T follicular helper cell (primary cell): ENCODE results near the gene TACO1.

Source experiments
- DNase-seq: peaks from one replicate; pipeline ENCODE4 v3.0.0-alpha.2; 2020; ENCODE audit warnings: low read depth

The TACO1 gene

GRCh38 chr17:63639125-63639524 lies 38.4 kb downstream of the TACO1 start:
- DNase-seq, result no peak

DNA sequence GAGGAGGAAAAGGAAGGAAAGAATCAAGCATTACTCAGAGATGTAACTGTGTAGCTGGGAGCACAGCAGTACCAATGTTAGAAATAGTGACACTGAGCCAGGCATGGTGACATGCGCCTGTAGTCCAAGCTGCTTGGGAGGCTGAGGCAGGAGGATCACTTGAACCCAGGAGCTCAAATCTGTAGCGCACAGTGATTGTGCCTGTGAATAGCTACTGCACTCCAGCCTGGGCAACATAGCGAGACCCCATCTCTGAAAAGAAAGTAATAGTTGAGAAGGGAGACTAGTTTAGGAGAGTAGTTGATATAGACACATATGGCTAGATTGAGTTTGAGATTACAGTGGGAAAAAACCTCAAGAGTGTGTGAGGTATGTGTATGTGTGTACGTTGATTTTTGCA lies 39.3 kb downstream of the TACO1 start:
- no peak for DNase-seq

DNA sequence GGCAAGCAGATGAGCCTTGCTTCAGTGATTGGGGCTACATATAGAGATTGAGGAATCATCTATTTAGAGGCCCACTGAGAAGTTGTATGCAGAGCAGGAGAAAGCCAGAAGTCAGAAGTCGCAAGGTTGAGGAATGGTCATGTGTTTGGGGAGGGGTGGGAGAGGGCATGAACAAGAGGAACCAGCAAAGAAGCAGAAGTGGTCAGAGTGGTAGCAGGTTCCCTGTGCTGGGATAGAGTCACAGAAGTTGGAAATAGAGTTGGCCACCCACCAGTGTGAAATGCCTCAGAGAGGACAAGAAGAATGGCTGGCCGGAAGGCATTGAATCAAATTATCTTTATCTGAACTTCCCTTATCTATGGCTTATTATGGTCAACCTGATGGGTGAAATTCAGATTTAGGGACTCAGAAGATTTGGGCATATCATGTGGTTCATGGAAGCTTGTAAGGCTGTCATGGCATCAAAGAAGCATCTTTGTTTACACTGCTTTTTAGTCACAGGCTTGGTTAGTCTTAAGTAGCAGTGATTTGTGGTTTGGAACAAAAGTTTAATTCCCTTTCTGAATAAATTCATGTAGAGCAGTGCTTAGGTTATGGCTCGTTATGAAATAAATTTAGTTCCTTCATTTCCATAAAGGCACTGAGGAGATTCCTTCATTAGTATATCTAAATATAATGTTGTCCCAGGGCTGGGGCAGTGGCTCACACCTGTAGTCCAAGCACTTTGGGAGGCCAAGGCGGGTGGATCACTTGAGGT lies 41.2 kb downstream of the TACO1 start:
- no peak for DNase-seq

DNA sequence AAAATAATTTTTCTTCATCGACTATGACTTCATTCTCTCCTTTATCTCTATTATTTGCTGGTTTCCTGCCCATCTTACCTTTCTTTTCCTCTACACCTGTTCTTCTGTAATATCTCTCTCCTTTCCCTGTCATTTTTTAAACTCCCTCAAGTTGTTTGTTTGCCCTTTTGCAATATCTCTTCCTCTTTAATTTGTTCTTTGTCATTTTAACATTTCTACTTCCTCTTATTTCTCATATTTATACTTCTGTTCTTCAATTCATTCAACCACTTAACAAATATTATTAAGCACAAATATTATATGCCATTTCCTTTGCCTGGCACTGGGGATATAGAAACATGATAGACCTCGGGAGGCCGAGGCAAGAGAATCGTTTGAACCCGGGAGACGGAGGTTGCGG lies 44.2 kb downstream of the TACO1 start:
- no peak for DNase-seq

DNA sequence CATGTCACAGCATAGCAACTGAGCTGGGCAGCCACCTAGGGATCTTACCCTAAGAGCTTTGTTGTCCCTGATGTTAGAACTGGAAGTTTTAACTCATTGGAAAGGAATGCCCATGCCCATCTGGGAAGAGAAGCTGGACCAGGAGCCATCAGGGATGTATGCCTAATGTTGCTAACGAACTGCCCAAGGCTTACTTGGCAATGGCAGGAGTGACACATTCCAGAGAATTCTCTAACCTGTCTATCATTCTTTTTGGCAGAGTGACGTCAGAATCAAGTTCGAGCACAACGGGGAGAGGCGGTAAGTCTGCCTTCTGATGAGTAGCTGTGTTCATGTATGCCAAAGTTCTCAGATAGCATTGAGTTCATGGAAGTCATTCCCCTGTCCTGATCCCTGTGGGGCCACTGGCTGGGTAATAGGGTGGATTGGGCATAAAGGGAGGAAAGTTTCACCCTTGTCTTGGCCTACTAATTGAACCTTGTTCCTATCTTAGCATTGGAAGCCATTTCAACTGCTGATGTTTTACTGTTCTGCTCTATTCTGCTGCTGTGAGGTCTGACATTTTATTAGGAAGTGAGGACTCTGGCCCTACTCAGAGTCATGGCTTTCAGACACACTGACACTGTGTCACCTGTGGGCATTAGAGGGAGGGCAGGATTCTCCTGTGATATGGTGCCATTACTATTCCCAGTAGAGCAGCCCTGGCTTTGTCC lies 45.2 kb downstream of the TACO1 start:
- DNase-seq, result no peak

DNA sequence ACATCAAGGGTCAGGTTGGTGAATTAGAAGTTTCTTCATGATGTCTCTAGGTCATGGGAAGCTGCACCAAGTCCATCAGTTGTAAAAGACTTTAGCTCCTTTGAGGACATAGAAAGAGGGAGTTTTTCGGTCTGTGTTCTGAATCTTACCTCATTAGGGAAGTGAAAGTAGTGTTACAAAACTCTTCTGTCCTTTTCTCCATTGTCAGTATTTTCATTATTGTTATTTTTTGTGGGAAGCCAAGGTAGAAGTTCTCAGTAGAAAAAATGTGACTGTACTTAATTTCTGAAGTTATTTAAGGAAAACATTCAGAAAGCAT lies 45.8 kb downstream of the TACO1 start:
- no peak for DNase-seq

DNA sequence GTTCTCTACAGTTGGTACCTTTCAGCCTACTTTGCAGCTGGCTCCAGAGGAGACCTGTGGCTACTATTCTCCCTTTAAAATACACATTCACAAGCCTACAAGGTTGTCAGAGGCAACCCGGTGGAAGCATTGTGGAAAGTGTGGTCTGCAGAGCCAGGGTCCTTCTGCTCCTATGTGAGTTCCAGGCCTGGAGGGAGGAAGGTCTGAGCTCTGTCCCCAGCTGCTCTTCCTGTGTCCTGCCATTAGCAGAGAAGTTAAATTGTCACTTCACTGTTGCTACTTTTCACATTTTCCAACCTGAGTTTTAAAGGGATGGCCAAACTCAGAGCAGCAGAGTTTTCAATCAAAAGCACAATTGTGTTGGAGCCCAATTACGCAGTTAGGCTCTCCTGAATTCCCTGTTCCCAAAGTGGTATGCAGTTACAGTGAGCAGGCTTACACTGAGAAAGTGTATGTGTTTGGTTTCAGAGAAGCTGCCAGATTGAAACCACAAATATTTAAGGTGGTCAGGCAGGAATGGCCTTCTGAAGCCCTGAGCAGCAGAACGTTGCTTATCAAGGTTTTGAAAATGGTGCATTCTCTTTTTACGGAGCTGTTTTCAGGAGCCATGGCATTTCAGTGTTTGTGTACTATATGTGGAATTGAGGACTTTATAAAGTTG lies 46.5 kb downstream of the TACO1 start:
- DNase-seq, result no peak

DNA sequence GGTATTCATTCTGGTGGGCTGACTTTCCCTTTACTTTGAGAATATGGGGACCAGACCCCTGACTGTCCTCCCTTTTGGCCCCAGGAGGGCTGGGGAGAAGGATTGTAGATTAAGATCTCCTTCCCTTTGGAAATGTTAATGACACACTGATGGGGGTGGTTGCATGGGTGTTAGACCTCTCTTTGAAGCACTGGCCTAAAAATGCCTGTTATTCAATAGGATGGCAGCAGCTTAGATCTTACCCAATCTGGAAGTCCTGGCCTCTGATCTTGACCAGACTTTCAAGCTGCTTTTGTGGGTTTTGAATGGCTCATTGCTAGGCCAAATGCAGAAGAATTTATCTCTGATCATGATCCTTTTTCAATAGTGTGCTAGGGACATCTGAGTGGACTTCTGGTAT lies 47.2 kb downstream of the TACO1 start:
- DNase-seq, result no peak

DNA sequence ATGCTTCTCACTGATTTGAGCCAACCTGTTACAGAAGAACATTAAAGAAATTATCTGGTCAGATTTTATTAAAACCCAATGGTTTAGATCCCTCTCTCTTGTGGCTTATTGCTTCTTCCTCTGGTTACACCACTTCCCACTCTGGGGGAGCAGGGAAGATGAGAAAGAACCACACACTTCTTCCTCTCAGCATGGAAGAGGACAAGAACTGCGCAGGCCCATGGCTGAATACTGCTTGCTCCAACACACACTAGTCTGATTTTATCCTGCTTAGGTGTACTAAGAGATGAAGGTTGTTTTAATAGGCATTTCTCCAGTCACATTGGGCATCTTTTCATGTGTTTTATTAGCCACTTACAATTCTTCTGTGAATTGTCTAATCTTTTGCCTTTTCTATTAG lies 49.1 kb downstream of the TACO1 start:
- DNase-seq, result no peak

GRCh38 chr17:63652106-63652505 lies 51.4 kb downstream of the TACO1 start:
- no peak for DNase-seq

GRCh38 chr17:63653050-63653449 lies 52.4 kb downstream of the TACO1 start:
- no peak for DNase-seq

GRCh38 chr17:63657786-63658185 lies 57.1 kb downstream of the TACO1 start:
- no peak for DNase-seq
